ENCODE measurements around the gene COPA. TPM values are rescaled to one million over a fixed set of nuclear protein-coding genes. Genes with fewer than 3 reads are reported as not detected.

Gene COPA
- total and polyA plus RNA-seq, 8 donors, result 149 to 182 (median 174) TPM

DNA sequence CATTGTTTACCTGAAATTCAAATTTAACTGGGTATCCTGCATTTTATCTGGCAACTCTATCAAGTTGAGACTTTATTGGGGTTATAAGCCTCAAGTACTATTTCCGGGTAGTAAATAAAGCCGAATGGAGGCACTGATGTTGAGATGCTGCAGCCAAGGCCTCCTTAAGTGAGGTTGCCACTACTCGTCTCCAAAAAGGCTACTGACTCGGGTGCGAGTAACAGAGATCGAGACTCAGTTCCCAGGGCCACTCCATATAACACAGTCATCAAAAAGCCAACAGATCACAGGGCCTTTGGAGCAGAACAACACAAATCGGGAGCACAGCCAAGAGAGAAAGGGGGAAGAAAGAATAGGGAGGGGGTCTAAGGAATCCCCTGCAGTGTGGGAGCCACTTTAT is 524 bp downstream of the COPA start:
- peak in 1 of 4 donors; percentile 24 for DNase-seq
- H3K4me3 ChIP-seq, result peak overlapping the region; percentile 77 to 93
- H3K36me3 ChIP-seq, result peaks cover 0 to 49% of the 10 kb centered on the region in 2 donors
- peak overlapping the region; percentile 88 to 89 for H3K27ac ChIP-seq
- intact Hi-C loops (cut with DNase I), result no loop called here
- no peaks in the 10 kb centered on the region for H3K9me3 ChIP-seq
- peak; percentile 25 for ATAC-seq
- H3K27me3 ChIP-seq, result no peaks in the 10 kb centered on the region
- H3K4me1 ChIP-seq, result peaks cover 15 to 86% of the 10 kb centered on the region in 2 donors
- no peak for TF ChIP-seq CTCF (IDR thresholded peaks at IDR 0.05)

GRCh38 chr1:160340866-160341265 is 2.2 kb downstream of the COPA start:
- Histone ChIP-seq H3K9me3 (no peaks in the 10 kb centered on the region), H3K36me3 (peaks cover 0 to 49% of the 10 kb centered on the region in 2 donors)
- no peak for TF ChIP-seq CTCF (IDR thresholded peaks at IDR 0.05)

DNA sequence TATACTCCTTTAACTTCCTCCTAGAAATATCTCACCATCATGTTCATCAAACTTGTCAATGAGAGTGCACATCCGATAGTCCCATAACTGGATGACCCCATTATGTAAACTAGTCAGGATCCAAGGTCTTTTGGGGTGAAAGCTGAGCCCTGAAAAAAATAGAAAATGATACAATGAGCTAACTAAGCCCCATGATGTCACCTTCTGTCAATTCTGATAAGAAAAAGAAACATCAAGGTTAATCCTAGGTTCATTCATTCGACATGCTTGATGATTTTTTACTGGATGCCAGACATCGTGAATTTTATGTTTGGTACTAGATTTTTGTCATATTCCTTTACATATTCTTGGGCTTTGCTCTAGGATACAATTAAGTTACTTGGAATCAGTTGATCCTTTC is 2.9 kb downstream of the COPA start:
- H3K27me3 ChIP-seq, result no peaks in the 10 kb centered on the region
- DNase-seq (no peak), ATAC-seq (no peak)
- intact Hi-C loops (cut with DNase I), result no loop called here
- H3K36me3 ChIP-seq, result peaks cover 0 to 49% of the 10 kb centered on the region in 2 donors
- peaks cover 15 to 63% of the 10 kb centered on the region in 2 donors for H3K4me1 ChIP-seq
- no peaks in the 10 kb centered on the region for H3K9me3 ChIP-seq
- no peak overlapping the region for H3K4me3 ChIP-seq
- no peak for TF ChIP-seq CTCF (IDR thresholded peaks at IDR 0.05)
- peak overlapping the region in 1 of 2 donors; percentile 57 for H3K27ac ChIP-seq

More at GRCh38 chr1:160340866-160341265, 2.2 kb downstream of the COPA start:
- no peak for DNase-seq
- peak overlapping the region in 1 of 2 donors; percentile 93 for H3K4me3 ChIP-seq
- ATAC-seq, result no peak
- H3K27me3 ChIP-seq, result no peaks in the 10 kb centered on the region
- H3K27ac ChIP-seq, result peak overlapping the region in 1 of 2 donors; percentile 21
- peaks cover 15 to 70% of the 10 kb centered on the region in 2 donors for H3K4me1 ChIP-seq
- intact Hi-C loops (cut with DNase I), result no loop called here

GRCh38 chr1:160338580-160338979 is 4.5 kb downstream of the COPA start:
- H3K27ac ChIP-seq, result peak overlapping the region in 1 of 2 donors; percentile 57
- no peak for ATAC-seq
- TF ChIP-seq CTCF (IDR thresholded peaks at IDR 0.05), result no peak
- H3K27me3 ChIP-seq, result no peaks in the 10 kb centered on the region
- no peak for DNase-seq
- H3K36me3 ChIP-seq, result peaks cover 0 to 62% of the 10 kb centered on the region in 2 donors
- peaks cover 11 to 48% of the 10 kb centered on the region in 2 donors for H3K4me1 ChIP-seq
- H3K9me3 ChIP-seq, result no peaks in the 10 kb centered on the region
- intact Hi-C loops (cut with DNase I), result no loop called here
- no peak overlapping the region for H3K4me3 ChIP-seq

DNA sequence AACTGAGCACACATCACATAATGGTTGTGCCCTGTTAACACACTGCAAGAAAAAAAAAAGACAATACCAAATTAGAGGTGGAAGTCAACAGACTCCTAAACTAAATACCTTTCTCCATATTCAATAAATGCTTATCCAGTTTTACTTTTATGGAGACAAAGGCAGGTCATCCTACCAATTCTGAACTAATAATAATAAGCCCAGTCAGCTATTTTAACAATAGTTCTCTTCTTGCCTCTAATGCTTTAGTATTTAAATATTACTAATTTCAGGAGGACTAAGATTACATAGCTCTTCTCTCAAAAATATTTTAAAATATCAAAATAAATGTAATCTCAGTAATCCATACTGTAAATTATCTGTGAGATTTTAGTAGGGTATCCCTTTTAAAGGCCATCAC is 10.5 kb downstream of the COPA start:
- H3K9me3 ChIP-seq, result no peaks in the 10 kb centered on the region
- intact Hi-C loops (cut with DNase I), result no loop called here
- H3K27ac ChIP-seq, result no peak overlapping the region
- ATAC-seq (no peak), DNase-seq (no peak)
- H3K36me3 ChIP-seq, result peaks cover 0 to 98% of the 10 kb centered on the region in 2 donors
- H3K27me3 ChIP-seq, result no peaks in the 10 kb centered on the region
- peaks cover 0 to 1% of the 10 kb centered on the region in 2 donors for H3K4me1 ChIP-seq
- TF ChIP-seq CTCF (IDR thresholded peaks at IDR 0.05), result no peak
- no peak overlapping the region for H3K4me3 ChIP-seq
